GM18526 (cell line): ENCODE data around the gene PLAU.

Experiments
- POLR2A ChIP-seq: IDR thresholded peaks from 3 replicates; pipeline ENCODE4 v1.6.1; 2011; ENCODE audit not compliant: insufficient read length; ENCODE audit errors: extremely low read depth

The PLAU gene

GRCh38 chr10:73888514-73888913 is 22.4 kb upstream of the PLAU start:
- TF ChIP-seq POLR2A = no peak

- TF ChIP-seq POLR2A = no peak
These were observed 21.9 kb upstream of the PLAU start for GRCh38 chr10:73889014-73889413.

- TF ChIP-seq POLR2A = no peak
These were observed 20.7 kb upstream of the PLAU start for GRCh38 chr10:73890261-73890660.

GRCh38 chr10:73891540-73891939 is 19.4 kb upstream of the PLAU start:
- TF ChIP-seq POLR2A = no peak

GRCh38 chr10:73892310-73893030 is 18.5 kb upstream of the PLAU start:
- no peak for TF ChIP-seq POLR2A

- TF ChIP-seq POLR2A = no peak
These were observed 17.5 kb upstream of the PLAU start for GRCh38 chr10:73893426-73893825.

GRCh38 chr10:73894245-73894971 is 16.5 kb upstream of the PLAU start:
- TF ChIP-seq POLR2A = no peak

GRCh38 chr10:73897693-73898092 is 13.2 kb upstream of the PLAU start:
- TF ChIP-seq POLR2A = no peak

GRCh38 chr10:73898730-73899410 is 12.1 kb upstream of the PLAU start:
- TF ChIP-seq POLR2A = no peak

- no peak for TF ChIP-seq POLR2A
These were observed 11.5 kb upstream of the PLAU start for GRCh38 chr10:73899423-73899822.

GRCh38 chr10:73900064-73900463 is 10.9 kb upstream of the PLAU start:
- TF ChIP-seq POLR2A = no peak

- TF ChIP-seq POLR2A = no peak
These were observed 9.7 kb upstream of the PLAU start for GRCh38 chr10:73901261-73901660.

- TF ChIP-seq POLR2A = no peak
These were observed 8.6 kb upstream of the PLAU start for GRCh38 chr10:73902351-73902750.

- TF ChIP-seq POLR2A = no peak
These were observed 5.5 kb upstream of the PLAU start for GRCh38 chr10:73905256-73906020.

GRCh38 chr10:73906524-73907447 is 4.1 kb upstream of the PLAU start:
- no peak for TF ChIP-seq POLR2A
